ENCODE data around the gene TMEM259. TPM values are rescaled to one million over a fixed set of nuclear protein-coding genes. Genes with fewer than 3 reads are reported as not detected.
"Not testable (repeated sequence)": the region's sequence is repeated elsewhere in the genome, so short reads cannot be mapped to it uniquely, and the experiment has no call there.

The TMEM259 gene
- total RNA-seq, 1 experiment from 2014 or later = 202 TPM

- no peaks in the 10 kb centered on the region for H3K9me3 ChIP-seq (ENCODE audit: control insufficient read depth in 1 of 2, insufficient read depth in 1 of 2, low read depth in 1 of 2, low read length in 2 of 2)
- BruUV-seq (replicated peaks) = no TSS peak
- ChIA-PET RAD21 (ENCODE audit: low non-redundant PET in 1 of 2, low total read pairs in 2 of 2, uncharacterized antibody in 2 of 2, unreplicated experiment in 2 of 2) (interaction anchor here (0.6 to 1.5 kb wide), 5 partner anchors 15 to 243 kb away, joined by 3 to 7 read pairs (median 3); partner anchors contain the start of gene CIRBP (in 1 of the 2)), CTCF (interaction anchor here (1.0 to 2.9 kb wide), 4 partner anchors 17 to 240 kb away, joined by 3 to 9 read pairs (median 4); no protein-coding TSS in a partner anchor), POLR2A (interaction anchor here (0.7 to 7.3 kb wide), 9 partner anchors 14 to 243 kb away, joined by 3 to 85 read pairs (median 3); partner anchors contain the start of genes ABCA7, CIRBP and WDR18)
- H4K20me1 ChIP-seq (ENCODE audit: insufficient read depth) = no peaks in the 10 kb centered on the region
- peak within 1 kb of the TSS; percentile 95 to 99 for H3K4me3 ChIP-seq (replicated peaks in 1 of 2; ENCODE audit: low read depth in 1 of 2, low read length in 2 of 2)
- no peak for DNase-seq (ENCODE audit: low read depth, low spot score)
- H3K9me2 ChIP-seq (ENCODE audit: insufficient read depth) = no peaks in the 10 kb centered on the region
- H3K36me3 ChIP-seq (ENCODE audit: control insufficient read depth in 1 of 2, insufficient read depth in 2 of 2, low read length in 2 of 2) = peaks cover 7 to 11% of the 10 kb centered on the region in 2 experiments; a peak in 3 of 4 replicates
- peak within 1 kb of the TSS; percentile 99 for H3K27ac ChIP-seq (ENCODE audit: low read depth, low read length)
- ATAC-seq = peak; percentile 70
- intact Hi-C loops (cut with micrococcal nuclease) = loop anchor here (2.0 to 10.0 kb wide), 3 partner anchors 15 to 219 kb away; partner anchors contain the start of genes ABCA7, ATP5F1D, GPX4 and MIDN
- peak within 1 kb of the TSS; percentile 5 for H2AFZ ChIP-seq (ENCODE audit: low read depth, low read length, poor library complexity, severe bottlenecking)
- peaks cover 29 to 47% of the 10 kb centered on the region in 2 experiments for H3K4me1 ChIP-seq (ENCODE audit: control insufficient read depth in 1 of 2, insufficient read depth in 2 of 2, low read length in 2 of 2)
- H3K9ac ChIP-seq (ENCODE audit: low read length) = peak within 1 kb of the TSS; percentile 98
- H3K79me2 ChIP-seq (ENCODE audit: insufficient read depth, low read length) = peaks cover 41% of the 10 kb centered on the region
- TF ChIP-seq TCF7L2 (IDR thresholded peaks at IDR 0.05; ENCODE audit: borderline replicate concordance, extremely low read depth, insufficient read depth, insufficient read length) (no peak), EGR1 (IDR thresholded peaks at IDR 0.05; ENCODE audit: low read depth) (peak; percentile 72), SIN3A (IDR thresholded peaks at IDR 0.05; ENCODE audit: low read depth) (no peak; the same call in 1 of the 2 replicates), SRF (IDR thresholded peaks at IDR 0.05; ENCODE audit: low read depth) (peak; percentile 99), SP1 (IDR thresholded peaks at IDR 0.05; ENCODE audit: low read depth) (peak; percentile 21; the same call in 1 of the 2 replicates), POLR2AphosphoS5 (IDR thresholded peaks at IDR 0.05; ENCODE audit: low read depth, low read length) (peak; percentile 71)
- H3K4me2 ChIP-seq (ENCODE audit: low read length) = peak within 1 kb of the TSS; percentile 96
- H3K27me3 ChIP-seq (ENCODE audit: insufficient read depth, low read length) = no peaks in the 10 kb centered on the region
Observed at GRCh38 chr19:1025960-1026782, 5.2 kb upstream of the TMEM259 start, which contains the start of gene CNN2. Gene CNN2, plus strand, starts transcription at chr19:1026608. Its CDS starts 54 bp downstream, at chr19:1026662.

- RAD21 ChIA-PET (ENCODE audit: low non-redundant PET in 1 of 2, low total read pairs in 2 of 2, uncharacterized antibody in 2 of 2, unreplicated experiment in 2 of 2) = interaction anchor here in 1 of 2 experiments (0.9 kb wide), 1 partner anchor 15 kb away, joined by 4 read pairs; the partner anchor contains the start of gene ABCA7
- H3K79me2 ChIP-seq (ENCODE audit: insufficient read depth, low read length) = peaks cover 40% of the 10 kb centered on the region
- ATAC-seq; H3K27me3 ChIP-seq (ENCODE audit: insufficient read depth, low read length); H3K9me2 ChIP-seq (ENCODE audit: insufficient read depth); DNase-seq (ENCODE audit: low read depth, low spot score); H4K20me1 ChIP-seq (ENCODE audit: insufficient read depth); H3K9me3 ChIP-seq (ENCODE audit: control insufficient read depth in 1 of 2, insufficient read depth in 1 of 2, low read depth in 1 of 2, low read length in 2 of 2); H3K9ac ChIP-seq (ENCODE audit: low read length); CTCF ChIA-PET; H2AFZ ChIP-seq (ENCODE audit: low read depth, low read length, poor library complexity, severe bottlenecking); H3K36me3 ChIP-seq (ENCODE audit: control insufficient read depth in 1 of 2, insufficient read depth in 2 of 2, low read length in 2 of 2); BruUV-seq (replicated peaks); H3K4me3 ChIP-seq (replicated peaks in 1 of 2; ENCODE audit: low read depth in 1 of 2, low read length in 2 of 2): not testable (repeated sequence)
- peaks cover 29 to 49% of the 10 kb centered on the region in 2 experiments for H3K4me1 ChIP-seq (ENCODE audit: control insufficient read depth in 1 of 2, insufficient read depth in 2 of 2, low read length in 2 of 2)
- intact Hi-C loops (cut with micrococcal nuclease) = loop anchor here (5.0 to 10.0 kb wide), 2 partner anchors 77 to 220 kb away; partner anchors contain the start of genes ATP5F1D, GPX4 and MIDN
- H3K27ac ChIP-seq (ENCODE audit: low read depth, low read length) = peak overlapping the region; percentile 99; the same call in 1 of the 2 replicates
- H3K4me2 ChIP-seq (ENCODE audit: low read length) = peak overlapping the region; percentile 96; the same call in 1 of the 2 replicates
- POLR2A ChIA-PET = interaction anchor here (1.0 to 7.3 kb wide), 4 partner anchors 16 to 78 kb away, joined by 3 to 85 read pairs (median 6); partner anchors contain the start of genes ABCA7 and WDR18
Observed at GRCh38 chr19:1025080-1025479, 4.2 kb upstream of the TMEM259 start.

GRCh38 chr19:1023883-1024188 is 2.9 kb upstream of the TMEM259 start:
- RAD21 ChIA-PET (ENCODE audit: low non-redundant PET in 1 of 2, low total read pairs in 2 of 2, uncharacterized antibody in 2 of 2, unreplicated experiment in 2 of 2); DNase-seq (ENCODE audit: low read depth, low spot score); H3K27me3 ChIP-seq (ENCODE audit: insufficient read depth, low read length); H3K4me3 ChIP-seq (replicated peaks in 1 of 2; ENCODE audit: low read depth in 1 of 2, low read length in 2 of 2); H4K20me1 ChIP-seq (ENCODE audit: insufficient read depth); H3K9ac ChIP-seq (ENCODE audit: low read length); CTCF ChIA-PET; H3K9me3 ChIP-seq (ENCODE audit: control insufficient read depth in 1 of 2, insufficient read depth in 1 of 2, low read depth in 1 of 2, low read length in 2 of 2); H3K27ac ChIP-seq (ENCODE audit: low read depth, low read length); ATAC-seq; H3K36me3 ChIP-seq (ENCODE audit: control insufficient read depth in 1 of 2, insufficient read depth in 2 of 2, low read length in 2 of 2); H3K4me2 ChIP-seq (ENCODE audit: low read length); H2AFZ ChIP-seq (ENCODE audit: low read depth, low read length, poor library complexity, severe bottlenecking); H3K9me2 ChIP-seq (ENCODE audit: insufficient read depth); BruUV-seq (replicated peaks): not testable (repeated sequence)
- intact Hi-C loops (cut with micrococcal nuclease) = loop anchor here (10.0 kb wide), 1 partner anchor 221 kb away; the partner anchor contains the start of genes ATP5F1D and MIDN
- POLR2A ChIA-PET = interaction anchor here (7.3 kb wide), 1 partner anchor 17 kb away, joined by 85 read pairs; the partner anchor contains the start of gene ABCA7
- Histone ChIP-seq H3K79me2 (ENCODE audit: insufficient read depth, low read length) (peaks cover 40% of the 10 kb centered on the region), H3K4me1 (ENCODE audit: control insufficient read depth in 1 of 2, insufficient read depth in 2 of 2, low read length in 2 of 2) (peaks cover 31 to 51% of the 10 kb centered on the region in 2 experiments)

All from HCT116 (cell line).